Progenitor cell of endocrine pancreas (in vitro differentiated cells): ENCODE measurements around the gene KCNIP4. TPM values are rescaled to one million over a fixed set of nuclear protein-coding genes. Genes with fewer than 3 reads are reported as not detected.
A peak's percentile ranks its signal among the peaks of the same experiment; 100 is the strongest.

Experiments
- DNase-seq: peaks from one replicate; pipeline ENCODE4 v3.0.0; 2021; ENCODE audit warnings: low spot score; ENCODE audit not compliant: unreplicated experiment
- H3K27ac Mint-ChIP-seq: 2 replicates; pipeline ENCODE4 v1.8.0; 2021; ENCODE audit warnings: mild to moderate bottlenecking, moderate library complexity, mixed read lengths
- H3K27me3 Mint-ChIP-seq: 2 replicates; pipeline ENCODE4 v1.8.0; 2021; ENCODE audit warnings: mixed read lengths
- H3K36me3 Mint-ChIP-seq: 2 replicates; pipeline ENCODE4 v1.8.0; 2022; ENCODE audit warnings: mixed read lengths; ENCODE audit not compliant: insufficient read depth
- H3K4me1 Mint-ChIP-seq: 2 replicates; pipeline ENCODE4 v1.8.0; 2021; ENCODE audit warnings: low read depth, mixed read lengths
- H3K4me3 Mint-ChIP-seq: 2 replicates; pipeline ENCODE4 v1.8.0; 2021; ENCODE audit warnings: low read depth, mild to moderate bottlenecking, moderate library complexity, mixed read lengths
- H3K9me3 Mint-ChIP-seq: 2 replicates; pipeline ENCODE4 v1.8.0; 2021; ENCODE audit warnings: low read depth, mixed read lengths
- total RNA-seq: library from RNA; stranded (reverse); gene quantifications from 2 replicates; pipeline ENCODE4 v1.2.1, GENCODE V29; 2021
- TF ChIP-seq, protein P1 (sequence below): fragments of 200-600 bp; sonication (generic); IDR thresholded peaks from one replicate; pipeline ENCODE4 v1.5.0; 2021; ENCODE audit warnings: antibody characterized with exemption, mild to moderate bottlenecking; ENCODE audit not compliant: unreplicated experiment

KCNIP4 gene
- total RNA-seq, 1 donor from 2014 or later: 0.43 TPM

DNA sequence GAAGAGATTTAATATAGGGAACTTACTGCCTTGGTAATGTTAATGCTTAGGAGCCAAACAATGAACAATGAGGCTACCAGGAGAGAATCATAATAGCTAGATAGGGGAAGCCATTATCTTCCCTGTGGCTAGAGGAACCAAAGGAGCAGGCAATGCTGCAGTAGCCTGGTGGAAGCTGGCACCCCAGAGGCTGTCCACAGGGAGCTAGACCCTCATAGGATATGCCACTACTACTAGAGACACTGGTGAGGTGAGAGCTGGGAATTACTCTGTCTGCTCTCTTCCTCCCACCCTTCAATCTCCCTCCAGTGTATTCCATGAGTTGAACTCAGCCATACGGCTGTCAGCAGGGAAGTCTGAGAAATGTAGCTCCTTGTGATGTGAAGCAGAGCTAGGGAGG lies 601.4 kb downstream of the KCNIP4 start:
- TF ChIP-seq, protein P1, sequence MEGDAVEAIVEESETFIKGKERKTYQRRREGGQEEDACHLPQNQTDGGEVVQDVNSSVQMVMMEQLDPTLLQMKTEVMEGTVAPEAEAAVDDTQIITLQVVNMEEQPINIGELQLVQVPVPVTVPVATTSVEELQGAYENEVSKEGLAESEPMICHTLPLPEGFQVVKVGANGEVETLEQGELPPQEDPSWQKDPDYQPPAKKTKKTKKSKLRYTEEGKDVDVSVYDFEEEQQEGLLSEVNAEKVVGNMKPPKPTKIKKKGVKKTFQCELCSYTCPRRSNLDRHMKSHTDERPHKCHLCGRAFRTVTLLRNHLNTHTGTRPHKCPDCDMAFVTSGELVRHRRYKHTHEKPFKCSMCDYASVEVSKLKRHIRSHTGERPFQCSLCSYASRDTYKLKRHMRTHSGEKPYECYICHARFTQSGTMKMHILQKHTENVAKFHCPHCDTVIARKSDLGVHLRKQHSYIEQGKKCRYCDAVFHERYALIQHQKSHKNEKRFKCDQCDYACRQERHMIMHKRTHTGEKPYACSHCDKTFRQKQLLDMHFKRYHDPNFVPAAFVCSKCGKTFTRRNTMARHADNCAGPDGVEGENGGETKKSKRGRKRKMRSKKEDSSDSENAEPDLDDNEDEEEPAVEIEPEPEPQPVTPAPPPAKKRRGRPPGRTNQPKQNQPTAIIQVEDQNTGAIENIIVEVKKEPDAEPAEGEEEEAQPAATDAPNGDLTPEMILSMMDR: no peak
- no peak overlapping the region for H3K4me3 Mint-ChIP-seq
- no peaks in the 10 kb centered on the region for H3K36me3 Mint-ChIP-seq
- peaks cover 7% of the 10 kb centered on the region for H3K9me3 Mint-ChIP-seq
- H3K27me3 Mint-ChIP-seq: peaks cover 6% of the 10 kb centered on the region
- H3K4me1 Mint-ChIP-seq: no peaks in the 10 kb centered on the region
- no peak overlapping the region for H3K27ac Mint-ChIP-seq
- DNase-seq: no peak

DNA sequence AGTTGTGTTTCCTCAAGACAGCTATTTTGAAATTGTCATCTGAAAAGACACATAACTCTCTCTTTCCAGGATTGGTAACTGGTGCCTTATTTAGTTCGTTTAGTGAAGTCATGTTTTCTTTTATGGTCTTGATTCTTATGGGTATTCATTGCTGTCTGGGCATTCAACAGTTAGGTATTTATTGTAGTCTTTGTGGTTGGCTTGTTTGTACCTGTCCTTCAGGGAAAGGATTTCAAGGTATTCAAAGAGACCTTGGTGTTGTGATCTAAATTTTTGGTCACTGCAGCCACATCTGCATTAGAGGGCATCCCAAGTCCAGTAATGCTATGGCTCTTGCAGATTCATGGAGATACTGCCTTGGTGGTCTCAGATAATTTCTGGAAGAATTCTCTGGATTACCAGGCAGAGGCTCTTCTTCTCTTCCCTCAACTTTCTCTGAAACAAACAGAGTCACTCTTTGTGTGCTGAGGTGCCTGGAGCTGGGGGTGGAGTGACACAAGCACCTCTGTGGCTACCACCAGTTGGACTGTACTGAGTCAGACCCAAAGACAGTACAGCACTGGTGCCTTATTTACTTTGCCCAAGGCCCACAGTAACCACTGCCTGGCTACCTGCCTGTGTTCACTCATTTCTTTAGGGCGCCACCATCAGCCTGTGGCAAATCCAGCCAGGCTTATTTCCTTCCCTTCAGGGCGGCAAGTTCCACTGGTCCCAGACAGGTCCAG lies 620.4 kb downstream of the KCNIP4 start:
- TF ChIP-seq, protein P1: no peak
- Mint-ChIP-seq H3K9me3 (peaks cover 37% of the 10 kb centered on the region), H3K4me1 (no peaks in the 10 kb centered on the region), H3K27ac (no peak overlapping the region), H3K36me3 (peaks cover 3% of the 10 kb centered on the region), H3K4me3 (no peak overlapping the region), H3K27me3 (no peaks in the 10 kb centered on the region)
- no peak for DNase-seq

DNA sequence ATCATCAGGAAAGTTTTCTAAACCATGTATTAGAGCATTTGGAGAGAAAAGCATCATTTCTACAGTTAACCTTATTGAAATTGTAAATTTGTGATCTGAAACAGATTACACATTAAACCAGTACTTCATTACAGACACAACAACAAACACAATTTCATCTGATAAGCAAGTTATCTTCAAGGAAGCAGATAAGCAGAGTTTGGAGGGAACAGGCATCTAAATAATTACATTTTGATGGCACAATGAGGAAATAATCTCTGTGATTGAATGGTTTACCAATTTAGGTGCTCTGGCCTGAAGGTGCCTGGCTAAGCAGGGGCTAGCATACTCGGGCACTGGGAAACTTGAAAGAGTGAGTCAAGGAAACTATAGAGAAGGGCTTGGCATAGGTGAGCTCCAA lies 628.5 kb downstream of the KCNIP4 start:
- H3K4me1 Mint-ChIP-seq: peaks cover 3% of the 10 kb centered on the region
- H3K27ac Mint-ChIP-seq: no peak overlapping the region
- DNase-seq: no peak
- H3K27me3 Mint-ChIP-seq: peaks cover 11% of the 10 kb centered on the region
- peaks cover 3% of the 10 kb centered on the region for H3K36me3 Mint-ChIP-seq
- no peak overlapping the region for H3K4me3 Mint-ChIP-seq
- TF ChIP-seq, protein P1: no peak
- H3K9me3 Mint-ChIP-seq: peaks cover 14% of the 10 kb centered on the region

DNA sequence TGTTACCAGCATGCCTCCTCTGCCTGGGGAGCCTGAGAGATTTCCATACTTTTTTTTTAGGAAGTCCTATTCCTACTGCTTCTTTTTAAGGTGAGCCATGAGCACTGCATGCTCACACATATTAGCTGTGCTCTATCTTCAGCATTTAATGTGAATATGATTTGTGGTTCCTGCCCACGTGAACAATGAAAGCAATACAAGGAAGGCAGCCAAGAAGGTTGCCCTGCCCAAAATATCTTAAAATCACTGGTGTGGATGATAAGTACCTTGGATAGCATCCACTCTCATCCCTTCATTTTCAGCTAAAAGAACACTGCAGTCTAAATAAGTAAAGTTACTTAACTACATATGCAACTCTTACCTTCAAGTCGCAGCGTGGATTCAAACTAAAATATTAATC lies 640.9 kb downstream of the KCNIP4 start:
- no peak for DNase-seq
- Mint-ChIP-seq H3K9me3 (no peaks in the 10 kb centered on the region), H3K27me3 (peaks cover 46% of the 10 kb centered on the region), H3K27ac (no peak overlapping the region), H3K4me3 (no peak overlapping the region), H3K4me1 (peaks cover 5% of the 10 kb centered on the region), H3K36me3 (no peaks in the 10 kb centered on the region)
- TF ChIP-seq, protein P1: no peak

DNA sequence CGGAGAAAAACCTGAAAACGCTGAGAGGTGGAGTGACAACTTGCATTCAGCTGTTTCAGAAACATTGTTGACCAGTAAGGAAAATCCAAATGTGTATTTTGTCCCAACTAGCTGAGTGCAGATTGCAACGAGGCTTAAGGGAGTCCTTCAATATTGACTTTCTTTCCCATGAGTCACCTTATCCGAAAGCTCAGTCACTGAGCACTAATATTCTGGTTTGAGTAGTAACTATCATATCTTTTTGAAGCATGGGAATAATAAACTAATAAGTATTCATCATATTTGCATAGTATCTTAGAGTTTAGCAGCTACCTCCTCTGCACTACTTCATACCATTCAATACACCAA lies 644.1 kb downstream of the KCNIP4 start:
- H3K36me3 Mint-ChIP-seq: no peaks in the 10 kb centered on the region
- no peaks in the 10 kb centered on the region for H3K9me3 Mint-ChIP-seq
- no peak for DNase-seq
- no peak overlapping the region for H3K27ac Mint-ChIP-seq
- H3K4me3 Mint-ChIP-seq: peak overlapping the region; percentile 76
- peaks cover 5% of the 10 kb centered on the region for H3K4me1 Mint-ChIP-seq
- H3K27me3 Mint-ChIP-seq: peaks cover 54% of the 10 kb centered on the region
- TF ChIP-seq, protein P1: no peak
